Hepatocyte (in vitro differentiated cells): ENCODE measurements around the gene PROX2.

ENCODE experiments used
- CTCF ChIP-seq: fragments of 200-600 bp; sonication (generic); IDR thresholded peaks from 2 replicates; pipeline ENCODE4 v1.5.1; 2016; ENCODE audit warnings: antibody characterized with exemption, mild to moderate bottlenecking; ENCODE audit not compliant: poor library complexity
- EZH2 ChIP-seq: fragments of 200-600 bp; sonication (generic); IDR thresholded peaks from 2 replicates; pipeline ENCODE4 v1.6.1; 2016; ENCODE audit warnings: antibody characterized with exemption, mild to moderate bottlenecking, borderline replicate concordance
- EZH2phosphoT487 ChIP-seq: fragments of 200-600 bp; sonication (generic); IDR thresholded peaks from one replicate; pipeline ENCODE4 v1.6.1; 2018; ENCODE audit warnings: antibody characterized with exemption, mild to moderate bottlenecking, low read depth, moderate library complexity; ENCODE audit not compliant: unreplicated experiment, severe bottlenecking

- TF ChIP-seq EZH2 (no peak), CTCF (no peak), EZH2phosphoT487 (no peak)
Measured at GRCh38 chr14:74871819-74872218, 4.1 kb downstream of the PROX2 start.
